WTC11 (cell line): ENCODE results near the gene WDR91. TPM values are rescaled to one million over a fixed set of nuclear protein-coding genes. Genes with fewer than 3 reads are reported as not detected.

ENCODE experiments used
- ATAC-seq: fragments of 200-7000 bp; cut with Tn5 transposase; 2 replicates; pipeline ENCODE4 v1.10.0; 2021; ENCODE audit warnings: mild to moderate bottlenecking, moderate library complexity
- CTCF ChIA-PET: fragments of 300-600 bp; sonication (Branson Sonifier 250); formaldehyde crosslinking; loops from one replicate; lab custom pipeline; 2021; ENCODE audit warnings: antibody characterized with exemption; lab: Charles Lee
- POLR2A ChIA-PET: fragments of 350-600 bp; sonication (Branson Sonifier 250); formaldehyde crosslinking; loops from one replicate; lab custom pipeline; 2021; ENCODE audit warnings: antibody characterized with exemption; lab: Charles Lee
- DNase-seq: peaks from one replicate; pipeline ENCODE4 v3.0.0; 2021; ENCODE audit warnings: low spot score
- H3K27ac Mint-ChIP-seq: 2 replicates; pipeline ENCODE4 v1.8.0; 2021; ENCODE audit warnings: mixed read lengths
- H3K27me3 Mint-ChIP-seq: 2 replicates; pipeline ENCODE4 v1.8.0; 2021; ENCODE audit warnings: low read depth, mild to moderate bottlenecking, moderate library complexity, mixed read lengths
- H3K36me3 Mint-ChIP-seq: 2 replicates; pipeline ENCODE4 v1.8.0; 2021; ENCODE audit warnings: mixed read lengths
- H3K4me1 Mint-ChIP-seq: 2 replicates; pipeline ENCODE4 v1.8.0; 2022; ENCODE audit warnings: mixed read lengths
- H3K4me3 Mint-ChIP-seq: 2 replicates; pipeline ENCODE4 v1.8.0; 2021; ENCODE audit warnings: mild to moderate bottlenecking, moderate library complexity, mixed read lengths
- H3K9me3 Mint-ChIP-seq: 2 replicates; pipeline ENCODE4 v1.8.0; 2021; ENCODE audit warnings: mixed read lengths
- AR ChIP-seq: fragments of 250-450 bp; sonication (Bioruptor Pico); IDR thresholded peaks from 2 replicates; pipeline ENCODE4 v1.9.0; 2021; ENCODE audit warnings: mild to moderate bottlenecking
- ATF2 ChIP-seq: sonication (generic); formaldehyde crosslinking; IDR thresholded peaks from 2 replicates; pipeline ENCODE4 v1.8.1; 2022; ENCODE audit warnings: low read depth, missing genetic modification reagents, borderline replicate concordance
- CREM ChIP-seq: sonication (generic); formaldehyde crosslinking; IDR thresholded peaks from 2 replicates; pipeline ENCODE4 v1.8.1; 2022; ENCODE audit warnings: mild to moderate bottlenecking, missing genetic modification reagents, moderate library complexity
- HMGA2 ChIP-seq: fragments of 250-450 bp; sonication (Bioruptor Pico); IDR thresholded peaks from 2 replicates; pipeline ENCODE4 v1.4.0; 2021; ENCODE audit warnings: mild to moderate bottlenecking, moderate library complexity
- JUN ChIP-seq: sonication (generic); formaldehyde crosslinking; IDR thresholded peaks from 2 replicates; pipeline ENCODE4 v1.8.0; 2023; ENCODE audit warnings: mild to moderate bottlenecking, missing genetic modification reagents
- MXD4 ChIP-seq: fragments of 250-450 bp; sonication (Bioruptor Pico); IDR thresholded peaks from 2 replicates; pipeline ENCODE4 v1.8.0; 2021; ENCODE audit warnings: mild to moderate bottlenecking, moderate library complexity, borderline replicate concordance
- MYBL2 ChIP-seq: sonication (generic); formaldehyde crosslinking; IDR thresholded peaks from 2 replicates; pipeline ENCODE4 v1.8.1; 2023; ENCODE audit warnings: mild to moderate bottlenecking, moderate library complexity, missing genetic modification reagents
- NFE2L1 ChIP-seq: sonication (generic); formaldehyde crosslinking; IDR thresholded peaks from 2 replicates; pipeline ENCODE4 v1.8.1; 2023; ENCODE audit warnings: missing genetic modification reagents
- ZMAT4 ChIP-seq: fragments of 250-450 bp; sonication (Bioruptor Pico); IDR thresholded peaks from 2 replicates; pipeline ENCODE4 v1.9.0; 2021; ENCODE audit warnings: mild to moderate bottlenecking
- ZNF281 ChIP-seq: sonication (generic); formaldehyde crosslinking; IDR thresholded peaks from 2 replicates; pipeline ENCODE4 v1.8.0; 2023; ENCODE audit warnings: mild to moderate bottlenecking, missing genetic modification reagents
- ZNF416 ChIP-seq: fragments of 250-450 bp; sonication (Bioruptor Pico); IDR thresholded peaks from 2 replicates; pipeline ENCODE4 v1.9.0; 2021; ENCODE audit warnings: mild to moderate bottlenecking, inconsistent platforms
- total RNA-seq: library from RNA; stranded (reverse); gene quantifications from 3 replicates; pipeline ENCODE4 v1.2.3, GENCODE V29; 2021
- TF ChIP-seq, protein P1 (sequence below): sonication (generic); formaldehyde crosslinking; IDR thresholded peaks from 2 replicates; pipeline ENCODE4 v1.8.1; 2022; ENCODE audit warnings: mild to moderate bottlenecking, moderate library complexity, missing genetic modification reagents
- TF ChIP-seq, protein P2 (sequence below): sonication (generic); formaldehyde crosslinking; IDR thresholded peaks from 2 replicates; pipeline ENCODE4 v1.8.1; 2023; ENCODE audit warnings: mild to moderate bottlenecking, moderate library complexity, missing genetic modification reagents
- TF ChIP-seq, protein P3 (sequence below): sonication (generic); formaldehyde crosslinking; IDR thresholded peaks from 2 replicates; pipeline ENCODE4 v1.8.0; 2022; ENCODE audit warnings: mild to moderate bottlenecking, missing genetic modification reagents

The WDR91 gene
- total RNA-seq, 1 experiment from 2014 or later: 12.0 TPM

DNA sequence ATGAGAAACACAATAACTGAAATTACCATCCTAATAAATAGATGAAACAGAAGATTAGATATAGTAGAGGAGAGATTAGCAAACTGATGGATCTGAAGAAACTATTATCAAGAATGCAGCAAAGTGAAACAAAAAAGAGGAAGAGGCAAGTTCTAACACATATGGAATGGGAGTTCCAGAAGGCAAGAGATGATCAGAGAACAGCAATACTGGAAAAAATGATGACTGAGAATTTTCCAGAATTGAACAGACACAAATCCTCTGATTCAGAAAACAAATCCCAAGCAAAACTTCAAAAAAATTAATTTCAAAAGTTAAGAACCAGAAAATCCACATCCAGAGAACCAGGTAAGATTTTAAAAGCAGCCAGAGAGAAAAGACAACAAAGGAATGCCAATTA lies 20.6 kb downstream of the WDR91 start:
- H3K27ac Mint-ChIP-seq: no peak overlapping the region

More for the DNA sequence above, 20.6 kb downstream of the WDR91 start:
- Mint-ChIP-seq H3K4me3 (no peak overlapping the region), H3K4me1 (no peaks in the 10 kb centered on the region)
- DNase-seq: no peak
- CTCF ChIA-PET: interaction anchor here (2.4 kb wide), 1 partner anchor 84 kb away, joined by 7 read pairs; no protein-coding TSS in a partner anchor
- POLR2A ChIA-PET: no interaction called here
- TF ChIP-seq MYBL2 (CRISPR knock-in tag) (no peak), HMGA2 (CRISPR knock-in tag) (no peak), ZNF416 (no peak), MXD4 (CRISPR knock-in tag) (no peak), JUN (CRISPR knock-in tag) (no peak), CREM (CRISPR knock-in tag) (no peak), ATF2 (CRISPR knock-in tag) (no peak), AR (CRISPR knock-in tag) (no peak), NFE2L1 (CRISPR knock-in tag) (no peak), ZMAT4 (CRISPR knock-in tag) (no peak), ZNF281 (no peak)
- TF ChIP-seq, protein P1, sequence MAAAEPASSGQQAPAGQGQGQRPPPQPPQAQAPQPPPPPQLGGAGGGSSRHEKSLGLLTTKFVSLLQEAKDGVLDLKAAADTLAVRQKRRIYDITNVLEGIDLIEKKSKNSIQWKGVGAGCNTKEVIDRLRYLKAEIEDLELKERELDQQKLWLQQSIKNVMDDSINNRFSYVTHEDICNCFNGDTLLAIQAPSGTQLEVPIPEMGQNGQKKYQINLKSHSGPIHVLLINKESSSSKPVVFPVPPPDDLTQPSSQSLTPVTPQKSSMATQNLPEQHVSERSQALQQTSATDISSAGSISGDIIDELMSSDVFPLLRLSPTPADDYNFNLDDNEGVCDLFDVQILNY: no peak
- TF ChIP-seq, protein P2, sequence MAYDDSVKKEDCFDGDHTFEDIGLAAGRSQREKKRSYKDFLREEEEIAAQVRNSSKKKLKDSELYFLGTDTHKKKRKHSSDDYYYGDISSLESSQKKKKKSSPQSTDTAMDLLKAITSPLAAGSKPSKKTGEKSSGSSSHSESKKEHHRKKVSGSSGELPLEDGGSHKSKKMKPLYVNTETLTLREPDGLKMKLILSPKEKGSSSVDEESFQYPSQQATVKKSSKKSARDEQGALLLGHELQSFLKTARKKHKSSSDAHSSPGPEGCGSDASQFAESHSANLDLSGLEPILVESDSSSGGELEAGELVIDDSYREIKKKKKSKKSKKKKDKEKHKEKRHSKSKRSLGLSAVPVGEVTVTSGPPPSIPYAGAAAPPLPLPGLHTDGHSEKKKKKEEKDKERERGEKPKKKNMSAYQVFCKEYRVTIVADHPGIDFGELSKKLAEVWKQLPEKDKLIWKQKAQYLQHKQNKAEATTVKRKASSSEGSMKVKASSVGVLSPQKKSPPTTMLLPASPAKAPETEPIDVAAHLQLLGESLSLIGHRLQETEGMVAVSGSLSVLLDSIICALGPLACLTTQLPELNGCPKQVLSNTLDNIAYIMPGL: no peak
- TF ChIP-seq, protein P3, sequence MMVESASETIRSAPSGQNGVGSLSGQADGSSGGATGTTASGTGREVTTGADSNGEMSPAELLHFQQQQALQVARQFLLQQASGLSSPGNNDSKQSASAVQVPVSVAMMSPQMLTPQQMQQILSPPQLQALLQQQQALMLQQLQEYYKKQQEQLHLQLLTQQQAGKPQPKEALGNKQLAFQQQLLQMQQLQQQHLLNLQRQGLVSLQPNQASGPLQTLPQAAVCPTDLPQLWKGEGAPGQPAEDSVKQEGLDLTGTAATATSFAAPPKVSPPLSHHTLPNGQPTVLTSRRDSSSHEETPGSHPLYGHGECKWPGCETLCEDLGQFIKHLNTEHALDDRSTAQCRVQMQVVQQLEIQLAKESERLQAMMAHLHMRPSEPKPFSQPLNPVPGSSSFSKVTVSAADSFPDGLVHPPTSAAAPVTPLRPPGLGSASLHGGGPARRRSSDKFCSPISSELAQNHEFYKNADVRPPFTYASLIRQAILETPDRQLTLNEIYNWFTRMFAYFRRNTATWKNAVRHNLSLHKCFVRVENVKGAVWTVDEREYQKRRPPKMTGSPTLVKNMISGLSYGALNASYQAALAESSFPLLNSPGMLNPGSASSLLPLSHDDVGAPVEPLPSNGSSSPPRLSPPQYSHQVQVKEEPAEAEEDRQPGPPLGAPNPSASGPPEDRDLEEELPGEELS: no peak
- TF ChIP-seq, all 79 proteins: peak for 0
- ATAC-seq: no peak
- no peaks in the 10 kb centered on the region for H3K9me3 Mint-ChIP-seq
- H3K27me3 Mint-ChIP-seq: no peaks in the 10 kb centered on the region
- peaks cover 29% of the 10 kb centered on the region for H3K36me3 Mint-ChIP-seq
